ENCODE measurements around the gene CHST9. TPM values are rescaled to one million over a fixed set of nuclear protein-coding genes. Genes with fewer than 3 reads are reported as not detected.

The CHST9 gene
- total and polyA plus RNA-seq, 2 of the 13 experiments (the other 11 are each of a cell fraction or from before 2014, with no cell fraction given), result 3.2 to 9.6 TPM

DNA sequence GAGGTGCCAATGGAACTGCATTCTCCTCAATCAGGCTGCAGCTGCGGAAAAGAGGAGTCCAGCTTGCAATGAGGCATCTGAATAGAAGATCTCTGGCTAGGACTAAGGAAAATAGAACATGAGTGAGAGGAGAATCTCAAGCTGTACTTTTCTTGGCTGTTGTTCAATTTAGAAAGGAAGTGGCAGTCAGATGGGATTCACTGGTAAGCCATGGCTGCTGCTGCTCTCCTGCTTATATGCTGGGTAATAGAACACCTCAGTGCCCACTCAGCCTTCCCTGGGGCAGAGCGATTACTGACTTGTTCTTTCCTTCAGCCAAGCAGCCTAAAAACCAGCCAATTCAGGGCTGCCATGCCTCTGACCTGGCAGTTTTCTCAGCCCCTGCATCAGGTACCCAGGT lies 17.6 kb upstream of the CHST9 start:
- TF ChIP-seq MIER2 (CRISPR knock-in tag; IDR thresholded peaks at IDR 0.05) (no peak), ZKSCAN8 (CRISPR knock-in tag; IDR thresholded peaks at IDR 0.05; ENCODE audit: borderline replicate concordance) (no peak), FOXA3 (CRISPR knock-in tag; IDR thresholded peaks at IDR 0.05) (no peak), ZBTB34 (CRISPR knock-in tag; IDR thresholded peaks at IDR 0.05) (no peak), ISL2 (CRISPR knock-in tag; IDR thresholded peaks at IDR 0.05) (no peak), MED1 (CRISPR knock-in tag; IDR thresholded peaks at IDR 0.05) (no peak), ZNF619 (CRISPR knock-in tag; IDR thresholded peaks at IDR 0.05) (no peak), CEBPB (IDR thresholded peaks at IDR 0.05; ENCODE audit: borderline replicate concordance, low read depth, low read length) (no peak), KLF12 (CRISPR knock-in tag; IDR thresholded peaks at IDR 0.05; ENCODE audit: borderline replicate concordance) (no peak), HDAC2 (CRISPR knock-in tag; IDR thresholded peaks at IDR 0.05) (no peak), GTF3A (CRISPR knock-in tag; conservative IDR thresholded peaks at IDR 0.05) (no peak), YEATS2 (CRISPR knock-in tag; IDR thresholded peaks at IDR 0.05; ENCODE audit: borderline replicate concordance) (no peak), NCOA2 (CRISPR knock-in tag; IDR thresholded peaks at IDR 0.05) (no peak), ZBTB38 (CRISPR knock-in tag; IDR thresholded peaks at IDR 0.05) (no peak), RAD21 (CRISPR knock-in tag; IDR thresholded peaks at IDR 0.05) (no peak), ZNF460 (CRISPR knock-in tag; IDR thresholded peaks at IDR 0.05; ENCODE audit: borderline replicate concordance) (no peak)
- TF ChIP-seq, protein P1, sequence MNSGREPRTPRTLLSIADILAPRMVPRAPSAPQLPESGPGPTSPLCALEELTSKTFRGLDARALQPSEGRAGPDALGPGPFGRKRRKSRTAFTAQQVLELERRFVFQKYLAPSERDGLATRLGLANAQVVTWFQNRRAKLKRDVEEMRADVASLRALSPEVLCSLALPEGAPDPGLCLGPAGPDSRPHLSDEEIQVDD (CRISPR knock-in tag; IDR thresholded peaks at IDR 0.05; ENCODE audit: borderline replicate concordance), result no peak
- no peak for FAIRE-seq
- Histone ChIP-seq H3K4me1 (ENCODE audit: insufficient read depth, low read length) (peaks cover 9% of the 10 kb centered on the region), H4K20me1 (ENCODE audit: insufficient read depth, low read length) (no peaks in the 10 kb centered on the region), H3K4me3 (replicated peaks in 1 of 3; ENCODE audit: insufficient read depth in 1 of 3, low read depth in 2 of 3, low read length in 3 of 3) (no peak overlapping the region), H3K9ac (ENCODE audit: insufficient read depth, low read depth, low read length) (no peak overlapping the region), H3K4me2 (ENCODE audit: low read depth, low read length) (no peak overlapping the region), H3K27me3 (ENCODE audit: control insufficient read depth in 1 of 2, insufficient read depth in 2 of 2, low read length in 2 of 2) (no peaks in the 10 kb centered on the region; a peak in 1 of 5 replicates), H2AFZ (ENCODE audit: low read length) (no peak overlapping the region), H3K79me2 (ENCODE audit: insufficient read depth, low read length) (no peaks in the 10 kb centered on the region), H3K27ac (ENCODE audit: extremely low read length, insufficient read depth, low read length) (no peak overlapping the region), H3K9me3 (ENCODE audit: low read length) (no peaks in the 10 kb centered on the region), H3K36me3 (replicated peaks in 1 of 2; ENCODE audit: control insufficient read depth in 1 of 2, insufficient read depth in 2 of 2, low read length in 2 of 2) (no peaks in the 10 kb centered on the region)
- ATAC-seq, result no peak
- in situ Hi-C loops (cut with HindIII; ENCODE audit: extremely low pct_ligation_motif_present, low pct_unique_long_range_greater_than_20kb), result no loop called here
- POLR2A ChIA-PET, result no interaction called here
- no TSS peak for BruUV-seq (replicated peaks)
- DNase-seq (ENCODE audit: low spot score), result no peak
- intact Hi-C loops (cut with micrococcal nuclease; ENCODE audit: unreplicated experiment), result no loop called here
- CTCF ChIA-PET (ENCODE audit: low intra/inter-chr PET ratio, low total read pairs), result no interaction called here
- 27% methylated on average over 2 of the region's 2 CpGs for WGBS (ENCODE audit: low lambda C conversion rate)
